MM.1S (cell line): ENCODE data around the gene CCBE1.

Source experiments
- EZH2phosphoT487 ChIP-seq: fragments of 300-600 bp; sonication (generic); IDR thresholded peaks from 2 replicates; pipeline ENCODE4 v1.6.1; 2018; ENCODE audit warnings: antibody characterized with exemption, low read length
- TF ChIP-seq, protein P1 (sequence below): fragments of 300-600 bp; sonication (generic); IDR thresholded peaks from 2 replicates; pipeline ENCODE4 v1.5.1; 2016; ENCODE audit warnings: antibody characterized with exemption, low read length, mixed read lengths

DNA sequence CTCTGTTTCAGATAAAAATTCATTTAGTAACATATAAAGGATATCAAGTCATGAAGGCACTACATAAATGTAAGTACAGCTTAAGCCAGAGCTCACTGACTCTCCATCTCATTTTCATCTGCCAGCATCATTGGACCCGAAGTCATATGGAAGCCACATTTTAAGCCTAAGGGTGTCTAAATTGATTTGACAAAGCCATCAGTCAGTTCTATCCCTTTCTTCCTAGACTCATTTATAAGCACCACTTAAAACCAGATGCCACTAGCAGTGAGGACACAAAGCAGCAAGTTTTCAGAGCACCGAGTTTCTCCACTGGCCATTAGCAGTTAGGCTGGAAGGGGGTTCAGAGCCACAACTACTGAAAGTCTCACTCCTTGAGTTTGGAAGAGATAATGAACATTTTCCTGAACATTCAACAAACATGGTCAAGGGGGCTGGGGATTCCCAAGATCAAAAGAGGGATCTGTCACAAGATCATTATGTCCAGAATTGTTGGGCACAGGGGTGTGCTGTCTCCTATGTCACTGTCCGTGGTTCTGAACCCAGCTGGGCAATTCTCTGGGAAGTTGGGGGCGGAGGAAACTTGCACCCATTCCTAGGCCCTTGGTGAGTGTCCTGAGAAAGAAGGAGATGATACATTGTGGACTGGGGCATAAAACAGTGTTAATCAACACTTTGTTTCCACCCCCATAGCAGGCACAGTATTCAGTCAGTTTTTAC is 179.6 kb downstream of the CCBE1 start:
- TF ChIP-seq, protein P1, sequence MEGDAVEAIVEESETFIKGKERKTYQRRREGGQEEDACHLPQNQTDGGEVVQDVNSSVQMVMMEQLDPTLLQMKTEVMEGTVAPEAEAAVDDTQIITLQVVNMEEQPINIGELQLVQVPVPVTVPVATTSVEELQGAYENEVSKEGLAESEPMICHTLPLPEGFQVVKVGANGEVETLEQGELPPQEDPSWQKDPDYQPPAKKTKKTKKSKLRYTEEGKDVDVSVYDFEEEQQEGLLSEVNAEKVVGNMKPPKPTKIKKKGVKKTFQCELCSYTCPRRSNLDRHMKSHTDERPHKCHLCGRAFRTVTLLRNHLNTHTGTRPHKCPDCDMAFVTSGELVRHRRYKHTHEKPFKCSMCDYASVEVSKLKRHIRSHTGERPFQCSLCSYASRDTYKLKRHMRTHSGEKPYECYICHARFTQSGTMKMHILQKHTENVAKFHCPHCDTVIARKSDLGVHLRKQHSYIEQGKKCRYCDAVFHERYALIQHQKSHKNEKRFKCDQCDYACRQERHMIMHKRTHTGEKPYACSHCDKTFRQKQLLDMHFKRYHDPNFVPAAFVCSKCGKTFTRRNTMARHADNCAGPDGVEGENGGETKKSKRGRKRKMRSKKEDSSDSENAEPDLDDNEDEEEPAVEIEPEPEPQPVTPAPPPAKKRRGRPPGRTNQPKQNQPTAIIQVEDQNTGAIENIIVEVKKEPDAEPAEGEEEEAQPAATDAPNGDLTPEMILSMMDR = no peak
- no peak for TF ChIP-seq EZH2phosphoT487
